ENCODE results near the gene TCERG1L. TPM values are rescaled to one million over a fixed set of nuclear protein-coding genes. Genes with fewer than 3 reads are reported as not detected.

Gene TCERG1L
- total and polyA plus RNA-seq, 9 of the 15 experiments (the other 6 are each of a cell fraction or from before 2014, with no cell fraction given) = not detected

DNA sequence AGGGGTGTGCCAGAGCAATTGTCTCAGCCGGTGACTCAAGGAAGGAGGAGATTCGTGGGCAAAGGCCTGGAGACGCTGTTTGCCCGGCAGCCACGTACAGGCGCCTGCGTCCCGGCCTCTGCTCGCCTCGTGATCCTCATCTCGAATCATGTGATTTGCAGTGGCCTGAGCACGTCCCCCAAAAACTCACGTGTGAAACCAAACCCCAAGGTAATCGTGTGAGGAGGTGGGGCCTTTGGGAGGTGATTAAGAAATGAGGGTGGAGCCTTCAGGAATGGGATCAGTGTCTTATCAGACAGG is 226.8 kb downstream of the TCERG1L start:
- Histone ChIP-seq H3K9ac (ENCODE audit: insufficient read depth in 1 of 2, low read depth in 2 of 2, low read length in 2 of 2) (no peak overlapping the region), H4K20me1 (replicated peaks; ENCODE audit: control insufficient read depth, insufficient read depth, low read length) (no peaks in the 10 kb centered on the region), H3K9me1 (ENCODE audit: control insufficient read depth, insufficient read depth, low read length) (no peaks in the 10 kb centered on the region), H3K79me2 (ENCODE audit: control insufficient read depth, insufficient read depth, low read length) (no peaks in the 10 kb centered on the region), H3K27me3 (ENCODE audit: control insufficient read depth in 2 of 2, insufficient read depth in 2 of 2, low read length in 2 of 2) (no peaks in the 10 kb centered on the region; a peak in 2 of 5 replicates), H3K27ac (ENCODE audit: extremely low read depth, low read depth, low read length) (no peak overlapping the region), H3K36me3 (ENCODE audit: control insufficient read depth, insufficient read depth, low read length) (no peaks in the 10 kb centered on the region), H3K4me2 (ENCODE audit: insufficient read depth, low read length) (no peak overlapping the region), H3K4me1 (replicated peaks in 1 of 2; ENCODE audit: control insufficient read depth in 2 of 2, insufficient read depth in 2 of 2, low read length in 2 of 2) (no peaks in the 10 kb centered on the region; a peak in 1 of 5 replicates), H3K4me3 (no peak overlapping the region), H2AFZ (ENCODE audit: low read depth, low read length) (no peak overlapping the region), H3K9me3 (replicated peaks; ENCODE audit: control insufficient read depth, insufficient read depth, low read depth, low read length) (no peaks in the 10 kb centered on the region)
- in situ Hi-C loops (cut with MboI) = no loop called here
- intact Hi-C loops (cut with micrococcal nuclease) = no loop called here
- DNase-seq (ENCODE audit: extremely low read depth in 1 of 4, low spot score in 3 of 4) = no peak
- ATAC-seq = no peak
- WGBS (ENCODE audit: insufficient coverage, low coverage, missing lambda C conversion rate) = 3% methylated on average over 11 of the region's 14 CpGs
- BruUV-seq (replicated peaks) = no TSS peak
- CTCF ChIA-PET (ENCODE audit: low intra/inter-chr PET ratio) = no interaction called here
- FAIRE-seq = no peak
- POLR2A ChIA-PET = no interaction called here
- TF ChIP-seq RUNX1 (IDR thresholded peaks at IDR 0.05; ENCODE audit: low read depth) (no peak), ZBTB1 (CRISPR knock-in tag; IDR thresholded peaks at IDR 0.05; ENCODE audit: borderline replicate concordance, low read depth) (no peak), CBFB (CRISPR knock-in tag; IDR thresholded peaks at IDR 0.05) (no peak), ZNF316 (IDR thresholded peaks at IDR 0.05) (no peak)
- TF ChIP-seq, protein P1, sequence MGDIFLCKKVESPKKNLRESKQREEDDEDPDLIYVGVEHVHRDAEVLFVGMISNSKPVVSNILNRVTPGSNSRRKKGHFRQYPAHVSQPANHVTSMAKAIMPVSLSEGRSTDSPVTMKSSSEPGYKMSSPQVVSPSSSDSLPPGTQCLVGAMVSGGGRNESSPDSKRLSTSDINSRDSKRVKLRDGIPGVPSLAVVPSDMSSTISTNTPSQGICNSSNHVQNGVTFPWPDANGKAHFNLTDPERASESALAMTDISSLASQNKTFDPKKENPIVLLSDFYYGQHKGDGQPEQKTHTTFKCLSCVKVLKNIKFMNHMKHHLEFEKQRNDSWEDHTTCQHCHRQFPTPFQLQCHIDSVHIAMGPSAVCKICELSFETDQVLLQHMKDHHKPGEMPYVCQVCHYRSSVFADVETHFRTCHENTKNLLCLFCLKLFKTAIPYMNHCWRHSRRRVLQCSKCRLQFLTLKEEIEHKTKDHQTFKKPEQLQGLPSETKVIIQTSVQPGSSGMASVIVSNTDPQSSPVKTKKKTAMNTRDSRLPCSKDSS (IDR thresholded peaks at IDR 0.05; ENCODE audit: low read depth, partially characterized antibody) = no peak
- TF ChIP-seq, protein P2, sequence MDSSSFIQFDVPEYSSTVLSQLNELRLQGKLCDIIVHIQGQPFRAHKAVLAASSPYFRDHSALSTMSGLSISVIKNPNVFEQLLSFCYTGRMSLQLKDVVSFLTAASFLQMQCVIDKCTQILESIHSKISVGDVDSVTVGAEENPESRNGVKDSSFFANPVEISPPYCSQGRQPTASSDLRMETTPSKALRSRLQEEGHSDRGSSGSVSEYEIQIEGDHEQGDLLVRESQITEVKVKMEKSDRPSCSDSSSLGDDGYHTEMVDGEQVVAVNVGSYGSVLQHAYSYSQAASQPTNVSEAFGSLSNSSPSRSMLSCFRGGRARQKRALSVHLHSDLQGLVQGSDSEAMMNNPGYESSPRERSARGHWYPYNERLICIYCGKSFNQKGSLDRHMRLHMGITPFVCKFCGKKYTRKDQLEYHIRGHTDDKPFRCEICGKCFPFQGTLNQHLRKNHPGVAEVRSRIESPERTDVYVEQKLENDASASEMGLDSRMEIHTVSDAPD (CRISPR knock-in tag; IDR thresholded peaks at IDR 0.05) = no peak
- TF ChIP-seq, protein P3, sequence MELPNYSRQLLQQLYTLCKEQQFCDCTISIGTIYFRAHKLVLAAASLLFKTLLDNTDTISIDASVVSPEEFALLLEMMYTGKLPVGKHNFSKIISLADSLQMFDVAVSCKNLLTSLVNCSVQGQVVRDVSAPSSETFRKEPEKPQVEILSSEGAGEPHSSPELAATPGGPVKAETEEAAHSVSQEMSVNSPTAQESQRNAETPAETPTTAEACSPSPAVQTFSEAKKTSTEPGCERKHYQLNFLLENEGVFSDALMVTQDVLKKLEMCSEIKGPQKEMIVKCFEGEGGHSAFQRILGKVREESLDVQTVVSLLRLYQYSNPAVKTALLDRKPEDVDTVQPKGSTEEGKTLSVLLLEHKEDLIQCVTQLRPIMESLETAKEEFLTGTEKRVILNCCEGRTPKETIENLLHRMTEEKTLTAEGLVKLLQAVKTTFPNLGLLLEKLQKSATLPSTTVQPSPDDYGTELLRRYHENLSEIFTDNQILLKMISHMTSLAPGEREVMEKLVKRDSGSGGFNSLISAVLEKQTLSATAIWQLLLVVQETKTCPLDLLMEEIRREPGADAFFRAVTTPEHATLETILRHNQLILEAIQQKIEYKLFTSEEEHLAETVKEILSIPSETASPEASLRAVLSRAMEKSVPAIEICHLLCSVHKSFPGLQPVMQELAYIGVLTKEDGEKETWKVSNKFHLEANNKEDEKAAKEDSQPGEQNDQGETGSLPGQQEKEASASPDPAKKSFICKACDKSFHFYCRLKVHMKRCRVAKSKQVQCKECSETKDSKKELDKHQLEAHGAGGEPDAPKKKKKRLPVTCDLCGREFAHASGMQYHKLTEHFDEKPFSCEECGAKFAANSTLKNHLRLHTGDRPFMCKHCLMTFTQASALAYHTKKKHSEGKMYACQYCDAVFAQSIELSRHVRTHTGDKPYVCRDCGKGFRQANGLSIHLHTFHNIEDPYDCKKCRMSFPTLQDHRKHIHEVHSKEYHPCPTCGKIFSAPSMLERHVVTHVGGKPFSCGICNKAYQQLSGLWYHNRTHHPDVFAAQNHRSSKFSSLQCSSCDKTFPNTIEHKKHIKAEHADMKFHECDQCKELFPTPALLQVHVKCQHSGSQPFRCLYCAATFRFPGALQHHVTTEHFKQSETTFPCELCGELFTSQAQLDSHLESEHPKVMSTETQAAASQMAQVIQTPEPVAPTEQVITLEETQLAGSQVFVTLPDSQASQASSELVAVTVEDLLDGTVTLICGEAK (IDR thresholded peaks at IDR 0.05) = no peak
- TF ChIP-seq, protein P3 (CRISPR knock-in tag; IDR thresholded peaks at IDR 0.05) = no peak
- TF ChIP-seq, protein P4, sequence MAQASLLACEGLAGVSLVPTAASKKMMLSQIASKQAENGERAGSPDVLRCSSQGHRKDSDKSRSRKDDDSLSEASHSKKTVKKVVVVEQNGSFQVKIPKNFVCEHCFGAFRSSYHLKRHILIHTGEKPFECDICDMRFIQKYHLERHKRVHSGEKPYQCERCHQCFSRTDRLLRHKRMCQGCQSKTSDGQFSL (CRISPR knock-in tag; IDR thresholded peaks at IDR 0.05) = no peak
- TF ChIP-seq, protein P4 (tag; IDR thresholded peaks at IDR 0.05) = no peak
